Upper lobe of left lung (tissue), 4 donors: ENCODE data around the gene MTCL3.

ENCODE experiments used
- CTCF ChIP-seq, 6 experiments: fragments of 450-650 bp in 4 of 6; fragments of 200-600 bp in 2 of 6; sonication (generic) in 2 of 6; IDR thresholded peaks; one replicate each; pipeline ENCODE4 v1.5.1; 2016 to 2019; ENCODE audit warnings: antibody characterized with exemption in 6 of 6
- EP300 ChIP-seq, 4 donors: sonication (generic); formaldehyde crosslinking; IDR thresholded peaks; one replicate each; pipeline ENCODE4 v1.5.1; 2017; ENCODE audit warnings: antibody characterized with exemption in 4 of 4, control low read depth in 2 of 4
- POLR2AphosphoS5 ChIP-seq, 2 donors: sonication (generic); formaldehyde crosslinking; IDR thresholded peaks; one replicate each; pipeline ENCODE4 v1.5.1; 2017; ENCODE audit warnings: antibody characterized with exemption in 2 of 2

GRCh38 chr6:127519469-127519785 lies 292 bp upstream of the MTCL3 start:
- no peak for TF ChIP-seq CTCF (IDR thresholded peaks at IDR 0.05)
- TF ChIP-seq EP300 (IDR thresholded peaks at IDR 0.05), result no peak
- TF ChIP-seq POLR2AphosphoS5 (IDR thresholded peaks at IDR 0.05), result no peak
